ENCODE measurements around the gene TAS2R40. TPM values are rescaled to one million over a fixed set of nuclear protein-coding genes. Genes with fewer than 3 reads are reported as not detected.

The TAS2R40 gene
- total RNA-seq, 3 donors from 2014 or later: not detected

- no peak for TF ChIP-seq CTCF (IDR thresholded peaks at IDR 0.05)
- no peak for TF ChIP-seq POLR2A (IDR thresholded peaks at IDR 0.05)
- TF ChIP-seq POLR2AphosphoS5 (IDR thresholded peaks at IDR 0.05): no peak
- DNase-seq (ENCODE audit: low spot score in 2 of 2): no peak
- peak overlapping the region in 1 of 3 donors; percentile 83 for H3K4me3 ChIP-seq
- H3K4me1 ChIP-seq: peaks cover 0 to 9% of the 10 kb centered on the region in 2 donors
- H3K9me3 ChIP-seq: no peaks in the 10 kb centered on the region
- H3K27me3 ChIP-seq: no peaks in the 10 kb centered on the region
- H3K36me3 ChIP-seq: no peaks in the 10 kb centered on the region
- peak overlapping the region; percentile 81 to 92 for H3K27ac ChIP-seq
- intact Hi-C loops (cut with DNase I; ENCODE audit: low total_unique reads): no loop called here
These were observed 43.3 kb downstream of the TAS2R40 start for GRCh38 chr7:143265017-143265693.

- Histone ChIP-seq H3K27me3 (no peaks in the 10 kb centered on the region), H3K4me1 (peaks cover 0 to 8% of the 10 kb centered on the region in 2 donors), H3K4me3 (no peak overlapping the region), H3K9me3 (no peaks in the 10 kb centered on the region), H3K36me3 (no peaks in the 10 kb centered on the region), H3K27ac (peak overlapping the region in 1 of 2 donors; percentile 40)
- DNase-seq (ENCODE audit: low spot score in 2 of 2): no peak
- no peak for TF ChIP-seq POLR2AphosphoS5 (IDR thresholded peaks at IDR 0.05)
- no peak for TF ChIP-seq POLR2A (IDR thresholded peaks at IDR 0.05)
- TF ChIP-seq CTCF (IDR thresholded peaks at IDR 0.05): no peak
- intact Hi-C loops (cut with DNase I; ENCODE audit: low total_unique reads): no loop called here
These were observed 47.4 kb downstream of the TAS2R40 start for GRCh38 chr7:143269251-143269650.

- Histone ChIP-seq H3K27ac (no peak overlapping the region), H3K4me3 (no peak overlapping the region), H3K27me3 (no peaks in the 10 kb centered on the region), H3K36me3 (no peaks in the 10 kb centered on the region), H3K9me3 (no peaks in the 10 kb centered on the region), H3K4me1 (no peaks in the 10 kb centered on the region)
- intact Hi-C loops (cut with DNase I; ENCODE audit: low total_unique reads): no loop called here
- DNase-seq (ENCODE audit: low spot score in 2 of 2): no peak
- no peak for TF ChIP-seq CTCF (IDR thresholded peaks at IDR 0.05)
- TF ChIP-seq POLR2A (IDR thresholded peaks at IDR 0.05): no peak
- no peak for TF ChIP-seq POLR2AphosphoS5 (IDR thresholded peaks at IDR 0.05)
These were observed 49.4 kb downstream of the TAS2R40 start for GRCh38 chr7:143271240-143271639.

Other genes with a start within 250 kb of the TAS2R40 start
- gene OR9A2, start 194.9 kb upstream of the TAS2R40 start, total RNA-seq: 1 to 10 TPM in 2 of 3 donors, not detected in 1; 1.2 to 2.0 TPM
- not detected for gene OR6V1, start 169.7 kb upstream of the TAS2R40 start, total RNA-seq
- gene PIP, start 90.0 kb upstream of the TAS2R40 start, total RNA-seq: 1,000 to 10,000 TPM in 1 of 3 donors, 100 to 1,000 TPM in 1, 1 to 10 TPM in 1; 1.6 to 1,201 (median 140) TPM
- gene TAS2R39, start 38.6 kb upstream of the TAS2R40 start, total RNA-seq: not detected
- 100 to 1,000 TPM; 196 to 242 (median 199) TPM for gene GSTK1, start 41.4 kb downstream of the TAS2R40 start, total RNA-seq
- gene TMEM139, start 62.9 kb downstream of the TAS2R40 start, total RNA-seq: 10 to 100 TPM in 2 of 3 donors, 1 to 10 TPM in 1; 1.4 to 27.4 (median 14.4) TPM
- 10 to 100 TPM; 11.7 to 24.9 (median 22.8) TPM for gene CASP2, start 66.3 kb downstream of the TAS2R40 start, total RNA-seq
- under 1 TPM in 1 of 3 donors, not detected in 2; 0.29 TPM for gene CLCN1, start 94.1 kb downstream of the TAS2R40 start, total RNA-seq
- 1 to 10 TPM in 1 of 3 donors, under 1 TPM in 2; 0.48 to 2.3 (median 0.73) TPM for gene FAM131B, start 140.7 kb downstream of the TAS2R40 start, total RNA-seq
- 10 to 100 TPM; 60.2 to 61.0 (median 60.4) TPM for gene ZYX, start 159.3 kb downstream of the TAS2R40 start, total RNA-seq
- 10 to 100 TPM in 2 of 3 donors, not detected in 1; 11.8 to 15.4 TPM for gene EPHA1, start 186.8 kb downstream of the TAS2R40 start, total RNA-seq
- gene TAS2R60, start 221.4 kb downstream of the TAS2R40 start, total RNA-seq: 1 to 10 TPM in 1 of 3 donors, not detected in 2; 1.6 TPM